Muscle layer of colon (tissue), 2 donors: ENCODE results near the gene ZNF22.

Source experiments
- H3K27ac ChIP-seq: one replicate; pipeline ENCODE4 v1.7.0; 2013; ENCODE audit warnings: low read depth, mild to moderate bottlenecking, low read length, moderate library complexity
- H3K27me3 ChIP-seq, 2 donors: one replicate each; pipeline ENCODE4 v1.7.0; 2013; ENCODE audit warnings: low read length in 2 of 2, mild to moderate bottlenecking in 2 of 2; ENCODE audit not compliant: insufficient read depth in 2 of 2, control insufficient read depth in 1 of 2
- H3K36me3 ChIP-seq: one replicate; pipeline ENCODE4 v1.7.0; 2013; ENCODE audit warnings: mild to moderate bottlenecking, low read length; ENCODE audit not compliant: insufficient read depth
- H3K4me1 ChIP-seq: one replicate; pipeline ENCODE4 v1.7.0; 2013; ENCODE audit warnings: mild to moderate bottlenecking, low read length; ENCODE audit not compliant: insufficient read depth
- H3K4me3 ChIP-seq, 2 donors: one replicate each; pipeline ENCODE4 v1.7.0; 2013; ENCODE audit warnings: low read length in 2 of 2, low read depth in 1 of 2, mild to moderate bottlenecking in 1 of 2, moderate library complexity in 1 of 2
- H3K9ac ChIP-seq: one replicate; pipeline ENCODE4 v1.7.0; 2013; ENCODE audit warnings: low read length
- H3K9me3 ChIP-seq: one replicate; pipeline ENCODE4 v1.7.0; 2013; ENCODE audit warnings: mild to moderate bottlenecking, low read length
- donor health status: abdominal sarcoma.
- donor health status: Adenocarcinoma of cecum.

Gene ZNF22

DNA sequence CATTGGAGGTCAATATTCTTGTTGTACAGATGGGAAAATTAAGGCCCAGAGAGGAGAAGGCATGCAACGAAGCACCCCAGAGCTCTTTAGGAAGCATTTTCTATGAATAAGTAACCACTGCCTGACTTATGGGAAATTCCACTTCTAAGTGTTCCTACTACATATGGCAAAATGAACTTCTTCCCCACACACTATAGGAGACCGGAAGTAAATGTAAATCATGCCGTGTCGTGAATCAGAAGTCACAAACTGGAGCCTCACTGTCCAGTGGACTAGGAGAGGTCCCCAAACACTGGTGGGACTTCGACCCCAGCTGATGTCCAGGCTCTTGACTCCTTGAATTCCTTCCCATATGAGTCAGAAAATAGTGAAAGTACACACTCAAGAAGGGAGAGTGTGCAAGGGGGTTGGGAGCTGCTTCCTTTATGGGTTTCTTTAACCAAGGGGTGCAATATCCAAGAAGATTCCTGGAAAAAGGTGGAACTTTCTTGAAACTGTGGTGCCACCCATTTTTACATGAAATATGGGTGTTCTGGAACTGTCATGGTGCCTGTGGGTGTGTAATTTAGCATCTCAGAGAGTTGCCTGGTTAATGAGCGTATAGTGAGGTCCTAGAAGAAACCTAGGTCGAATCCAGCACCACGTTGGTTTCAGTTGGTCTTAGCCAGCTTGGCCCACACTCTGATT, 34.5 kb upstream of the ZNF22 start:
- Histone ChIP-seq H3K27me3 (no peaks in the 10 kb centered on the region), H3K4me3 (no peak overlapping the region), H3K4me1 (peaks cover 46% of the 10 kb centered on the region), H3K36me3 (peaks cover 8% of the 10 kb centered on the region), H3K9me3 (no peaks in the 10 kb centered on the region), H3K9ac (no peak overlapping the region), H3K27ac (no peak overlapping the region)

DNA sequence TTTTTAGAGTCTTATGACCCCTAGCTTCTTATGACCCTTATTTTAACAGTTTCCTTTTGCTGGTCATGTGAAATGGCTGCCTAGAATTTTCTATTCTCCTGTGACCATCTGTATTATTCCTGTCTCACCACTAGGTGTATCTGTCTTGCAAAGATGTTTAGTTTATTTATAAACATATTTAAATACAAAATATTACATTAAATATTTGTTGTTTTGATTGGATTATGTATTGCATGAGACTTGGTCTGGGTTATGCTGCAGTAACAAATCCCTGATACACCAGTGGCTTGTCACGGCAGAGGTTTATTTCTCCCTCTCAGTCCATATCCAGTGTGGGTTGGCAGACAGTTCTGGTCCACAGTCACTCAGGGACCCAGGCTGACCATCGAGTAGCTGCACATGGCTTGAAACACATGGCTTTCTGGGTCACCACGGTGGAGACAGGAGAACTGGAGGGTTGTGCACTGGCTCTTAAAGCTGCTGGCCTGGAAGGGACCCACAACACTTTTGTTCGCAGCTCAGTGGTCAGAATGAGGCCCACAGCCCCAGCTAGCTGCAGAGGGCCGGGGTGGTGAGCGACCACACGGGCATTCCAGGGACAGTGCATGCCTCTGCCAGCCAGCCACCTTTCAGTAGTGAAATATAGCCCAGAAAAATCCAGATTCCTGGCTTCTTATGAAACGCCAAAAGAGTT, 33.8 kb upstream of the ZNF22 start:
- peaks cover 12% of the 10 kb centered on the region for H3K36me3 ChIP-seq
- H3K9ac ChIP-seq, result no peak overlapping the region
- peaks cover 46% of the 10 kb centered on the region for H3K4me1 ChIP-seq
- no peaks in the 10 kb centered on the region for H3K9me3 ChIP-seq
- H3K27ac ChIP-seq, result no peak overlapping the region
- H3K27me3 ChIP-seq, result no peaks in the 10 kb centered on the region
- no peak overlapping the region for H3K4me3 ChIP-seq

GRCh38 chr10:44967616-44968015, 33.1 kb upstream of the ZNF22 start:
- no peaks in the 10 kb centered on the region for H3K9me3 ChIP-seq
- H3K27ac ChIP-seq, result no peak overlapping the region
- H3K27me3 ChIP-seq, result no peaks in the 10 kb centered on the region
- peaks cover 15% of the 10 kb centered on the region for H3K36me3 ChIP-seq
- H3K9ac ChIP-seq, result no peak overlapping the region
- H3K4me1 ChIP-seq, result peaks cover 45% of the 10 kb centered on the region
- H3K4me3 ChIP-seq, result no peak overlapping the region

GRCh38 chr10:44968091-44968490, 32.6 kb upstream of the ZNF22 start:
- Histone ChIP-seq H3K4me1 (peaks cover 43% of the 10 kb centered on the region), H3K9ac (no peak overlapping the region), H3K4me3 (no peak overlapping the region)

DNA sequence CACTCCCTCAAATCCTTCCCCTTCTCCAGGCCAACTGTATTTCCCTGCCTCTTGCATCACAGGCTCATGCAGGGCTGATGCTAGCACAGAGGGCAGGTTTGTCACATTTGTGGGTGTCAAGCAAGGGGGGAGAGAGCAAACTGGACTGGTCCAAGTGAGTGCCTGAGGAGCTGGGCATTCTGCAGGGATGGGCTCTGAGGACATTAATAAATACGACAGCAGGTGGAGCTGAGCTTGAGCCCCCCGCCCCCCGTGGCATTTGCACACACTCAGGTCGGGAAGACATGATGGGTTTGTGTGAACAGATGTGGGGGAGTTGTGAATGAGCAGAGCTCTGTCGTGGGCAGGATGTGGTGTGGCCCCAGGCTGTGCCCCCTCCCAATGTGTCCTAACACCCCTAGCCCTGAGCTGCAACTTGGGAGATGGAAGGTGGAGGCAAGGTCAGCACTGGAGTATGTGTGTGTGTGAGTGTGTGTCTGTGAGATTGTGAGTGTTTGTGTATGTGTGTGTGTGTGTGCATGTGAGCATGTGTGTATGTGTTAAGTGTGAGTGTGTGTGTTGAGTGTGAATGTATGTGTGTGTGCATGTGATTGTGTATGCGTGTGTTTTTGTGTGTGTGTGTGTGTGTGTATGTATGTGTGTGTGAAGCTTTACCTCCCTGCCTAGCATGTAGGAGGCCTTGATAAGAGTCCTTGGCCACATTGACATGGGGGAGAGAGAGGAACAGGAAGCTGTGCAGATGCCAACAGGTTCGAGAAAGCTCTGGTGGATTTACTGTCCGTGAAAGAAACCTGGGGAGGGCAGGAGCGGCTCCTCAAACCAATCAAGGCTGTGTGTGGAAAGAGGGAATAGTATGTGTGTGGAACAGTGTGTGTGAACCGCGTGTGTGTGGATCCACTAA, 32.0 kb upstream of the ZNF22 start:
- Histone ChIP-seq H3K9ac (no peak overlapping the region), H3K27me3 (no peaks in the 10 kb centered on the region), H3K36me3 (peaks cover 15% of the 10 kb centered on the region), H3K4me1 (peaks cover 36% of the 10 kb centered on the region), H3K4me3 (no peak overlapping the region), H3K9me3 (no peaks in the 10 kb centered on the region), H3K27ac (no peak overlapping the region)

More at GRCh38 chr10:44968091-44968490, 32.6 kb upstream of the ZNF22 start:
- Histone ChIP-seq H3K9me3 (no peaks in the 10 kb centered on the region), H3K36me3 (peaks cover 15% of the 10 kb centered on the region), H3K27me3 (no peaks in the 10 kb centered on the region), H3K27ac (no peak overlapping the region)

DNA sequence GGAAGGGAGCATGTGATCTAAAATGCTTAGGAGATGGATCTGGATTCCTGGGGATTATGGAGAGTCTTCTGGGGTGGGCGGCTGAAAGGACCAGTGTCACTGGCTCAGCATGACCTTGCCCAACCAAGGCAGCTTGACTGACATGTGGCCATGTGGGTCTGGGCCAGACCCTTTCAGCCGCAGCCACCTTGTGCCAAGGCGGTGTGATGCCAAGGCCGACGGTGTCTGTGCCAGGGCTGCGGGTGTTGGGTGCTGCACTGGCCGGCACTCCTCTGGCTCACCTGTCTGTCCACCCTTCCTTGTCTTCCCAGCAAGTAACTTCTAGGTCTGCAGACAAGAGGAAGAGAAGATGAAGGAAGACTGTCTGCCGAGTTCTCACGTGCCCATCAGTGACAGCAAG, 30.9 kb upstream of the ZNF22 start:
- peaks cover 33% of the 10 kb centered on the region for H3K4me1 ChIP-seq
- no peak overlapping the region for H3K27ac ChIP-seq
- no peaks in the 10 kb centered on the region for H3K9me3 ChIP-seq
- no peak overlapping the region for H3K4me3 ChIP-seq
- no peaks in the 10 kb centered on the region for H3K27me3 ChIP-seq
- peaks cover 15% of the 10 kb centered on the region for H3K36me3 ChIP-seq
- H3K9ac ChIP-seq, result no peak overlapping the region

DNA sequence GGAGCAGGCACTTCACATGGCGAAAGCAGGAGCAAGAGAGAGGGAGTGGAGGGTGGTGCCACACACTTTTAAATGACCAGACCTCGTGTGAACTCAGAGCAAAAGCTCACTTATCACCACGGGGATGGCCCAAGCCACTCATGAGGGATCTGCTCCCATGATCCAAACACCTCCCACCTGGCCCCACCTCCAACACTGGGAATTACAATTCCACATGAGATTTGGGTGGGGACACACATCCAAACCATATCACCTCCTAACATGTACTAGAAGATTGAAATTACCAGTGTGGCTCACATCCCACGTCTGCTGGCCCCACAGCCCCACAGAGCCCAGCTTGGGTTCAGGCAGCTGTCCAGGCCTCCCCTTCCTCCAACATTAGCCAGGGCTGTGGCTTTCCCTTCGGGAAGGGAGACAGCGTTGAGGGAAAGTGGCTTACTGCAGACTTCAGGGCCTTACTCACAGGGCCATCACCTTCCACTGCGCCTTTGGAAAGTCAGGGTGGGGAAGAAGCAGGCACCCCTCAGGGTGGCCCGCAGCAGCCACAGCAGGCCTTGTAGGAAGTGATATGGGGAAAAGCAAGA, 29.8 kb upstream of the ZNF22 start:
- H3K27me3 ChIP-seq, result no peaks in the 10 kb centered on the region
- no peak overlapping the region for H3K9ac ChIP-seq
- H3K4me3 ChIP-seq, result no peak overlapping the region
- H3K36me3 ChIP-seq, result peaks cover 15% of the 10 kb centered on the region
- H3K9me3 ChIP-seq, result no peaks in the 10 kb centered on the region
- H3K4me1 ChIP-seq, result peaks cover 36% of the 10 kb centered on the region
- H3K27ac ChIP-seq, result no peak overlapping the region

DNA sequence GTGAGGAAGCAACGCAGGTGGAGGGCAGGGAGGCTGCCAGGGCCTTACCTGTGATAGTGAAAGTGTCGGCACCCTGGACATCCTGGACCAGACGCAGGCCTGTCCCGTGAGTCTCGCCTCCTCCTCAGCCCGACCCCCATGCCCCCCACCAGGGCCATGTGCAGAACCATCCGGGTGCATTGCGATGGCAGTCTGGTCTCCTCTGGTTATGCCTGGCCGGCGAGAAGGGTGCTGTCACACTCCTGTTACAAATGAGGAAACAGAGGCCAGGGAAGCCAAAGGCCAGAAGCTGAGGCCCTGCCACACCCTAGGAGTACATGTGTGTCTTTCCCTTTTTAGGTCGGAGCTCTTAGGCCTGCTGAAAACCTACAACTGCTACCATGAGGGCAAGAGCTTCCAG, 29.3 kb upstream of the ZNF22 start:
- Histone ChIP-seq H3K9ac (no peak overlapping the region), H3K4me3 (no peak overlapping the region), H3K27me3 (no peaks in the 10 kb centered on the region), H3K36me3 (peaks cover 16% of the 10 kb centered on the region), H3K9me3 (no peaks in the 10 kb centered on the region), H3K4me1 (peaks cover 37% of the 10 kb centered on the region), H3K27ac (no peak overlapping the region)

DNA sequence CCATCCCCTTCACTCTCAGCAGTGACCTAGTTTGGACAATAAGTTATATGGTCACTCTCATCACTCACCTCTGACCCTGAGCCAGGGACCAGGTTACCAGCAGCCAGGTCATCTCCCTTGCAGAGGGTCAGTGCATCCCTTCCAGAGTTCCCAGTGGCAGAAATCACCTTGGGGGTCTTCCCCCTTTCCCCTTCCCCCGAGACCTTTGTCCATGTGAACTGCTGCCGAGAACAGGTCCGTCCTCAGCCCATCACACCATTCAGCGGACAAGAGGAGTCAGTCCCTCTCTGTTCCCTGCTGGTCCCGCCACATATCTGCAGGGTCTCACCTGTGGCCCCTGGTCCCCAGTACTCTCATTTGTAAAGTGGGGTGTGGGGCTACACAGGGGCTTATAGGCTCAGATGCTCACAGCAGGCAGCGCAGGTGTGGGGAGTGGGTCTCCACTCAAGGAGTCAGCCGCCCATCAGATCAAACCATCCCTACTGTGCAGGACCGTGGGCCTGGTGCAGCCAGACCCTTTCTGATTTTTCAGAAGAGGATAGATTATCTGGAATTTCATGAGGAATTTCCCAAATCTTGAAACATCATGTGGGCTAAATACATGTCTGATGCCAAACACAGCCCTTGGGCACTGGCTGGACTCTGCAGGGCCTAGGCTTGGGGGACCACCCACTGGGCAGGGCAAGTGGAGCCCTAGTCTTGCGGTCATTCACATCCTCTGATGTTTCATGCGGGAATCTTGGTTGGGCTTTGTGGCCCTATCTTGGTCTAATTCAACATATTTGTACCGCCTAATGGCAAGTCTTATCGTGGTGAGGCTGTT, 28.6 kb upstream of the ZNF22 start:
- no peak overlapping the region for H3K9ac ChIP-seq
- H3K9me3 ChIP-seq, result no peaks in the 10 kb centered on the region
- peaks cover 22% of the 10 kb centered on the region for H3K36me3 ChIP-seq
- H3K4me3 ChIP-seq, result no peak overlapping the region
- H3K27ac ChIP-seq, result no peak overlapping the region
- H3K4me1 ChIP-seq, result peaks cover 40% of the 10 kb centered on the region
- no peaks in the 10 kb centered on the region for H3K27me3 ChIP-seq

- Histone ChIP-seq H3K9ac (no peak overlapping the region), H3K4me1 (peaks cover 41% of the 10 kb centered on the region), H3K36me3 (peaks cover 24% of the 10 kb centered on the region), H3K27ac (no peak overlapping the region), H3K9me3 (no peaks in the 10 kb centered on the region), H3K4me3 (no peak overlapping the region), H3K27me3 (no peaks in the 10 kb centered on the region)
Observed at GRCh38 chr10:44972874-44973306, 27.8 kb upstream of the ZNF22 start.
